GM21723 (cell line): Measurements from ENCODE around the gene CLASRP.

Experiments
- ATAC-seq: cut with Tn5 transposase; IDR thresholded peaks from one replicate; pipeline ENCODE4 v1.9.1; 2021; ENCODE audit warnings: mild to moderate bottlenecking, moderate library complexity; ENCODE audit not compliant: unreplicated experiment

The CLASRP gene

GRCh38 chr19:45058622-45059159 is 19.8 kb downstream of the CLASRP start:
- ATAC-seq: no peak

GRCh38 chr19:45059258-45059965 is 20.6 kb downstream of the CLASRP start:
- no peak for ATAC-seq

GRCh38 chr19:45061965-45062364 is 23.1 kb downstream of the CLASRP start:
- ATAC-seq: no peak

- ATAC-seq: no peak
Measured at GRCh38 chr19:45063851-45064801, 25.3 kb downstream of the CLASRP start.

GRCh38 chr19:45066921-45067661 is 28.2 kb downstream of the CLASRP start:
- ATAC-seq: no peak

GRCh38 chr19:45068041-45068440 is 29.2 kb downstream of the CLASRP start:
- ATAC-seq: no peak

GRCh38 chr19:45069056-45069455 is 30.2 kb downstream of the CLASRP start:
- no peak for ATAC-seq

GRCh38 chr19:45070214-45070613 is 31.4 kb downstream of the CLASRP start:
- no peak for ATAC-seq

- ATAC-seq: no peak
Measured at GRCh38 chr19:45070861-45071544, 32.2 kb downstream of the CLASRP start.

GRCh38 chr19:45071545-45071938 is 32.7 kb downstream of the CLASRP start:
- ATAC-seq: no peak

GRCh38 chr19:45071969-45072790 is 33.3 kb downstream of the CLASRP start:
- no peak for ATAC-seq

- no peak for ATAC-seq
Measured at GRCh38 chr19:45074744-45075300, 36.0 kb downstream of the CLASRP start.

- peak; percentile 57 for ATAC-seq
Measured at GRCh38 chr19:45075301-45076028, 36.6 kb downstream of the CLASRP start.

- peak; percentile 48 for ATAC-seq
Measured at GRCh38 chr19:45076029-45076850, 37.4 kb downstream of the CLASRP start, which contains the start of gene ZNF296. Gene ZNF296 (minus strand): TSS chr19:45076478. CDS start chr19:45076373, 105 bp downstream.

- no peak for ATAC-seq
Measured at GRCh38 chr19:45076851-45077730, 38.2 kb downstream of the CLASRP start.

- no peak for ATAC-seq
Measured at GRCh38 chr19:45078390-45079062, 39.7 kb downstream of the CLASRP start.
